Kidney capillary endothelial cell (primary cell): ENCODE results near the gene ATG9A.

Source experiments
- DNase-seq: peaks from one replicate; pipeline ENCODE4 v3.0.0-alpha.2; 2018; ENCODE audit warnings: low spot score

ATG9A gene

GRCh38 chr2:219252900-219253752 is 23.7 kb upstream of the ATG9A start, which contains the start of gene TUBA4B:
Gene TUBA4B (plus strand): TSS chr2:219253243. CDS start chr2:219253408, 165 bp downstream.
- DNase-seq, result no peak

GRCh38 chr2:219252570-219252899 is 23.1 kb upstream of the ATG9A start:
- no peak for DNase-seq

GRCh38 chr2:219252084-219252483 is 22.6 kb upstream of the ATG9A start:
- DNase-seq, result no peak

DNA sequence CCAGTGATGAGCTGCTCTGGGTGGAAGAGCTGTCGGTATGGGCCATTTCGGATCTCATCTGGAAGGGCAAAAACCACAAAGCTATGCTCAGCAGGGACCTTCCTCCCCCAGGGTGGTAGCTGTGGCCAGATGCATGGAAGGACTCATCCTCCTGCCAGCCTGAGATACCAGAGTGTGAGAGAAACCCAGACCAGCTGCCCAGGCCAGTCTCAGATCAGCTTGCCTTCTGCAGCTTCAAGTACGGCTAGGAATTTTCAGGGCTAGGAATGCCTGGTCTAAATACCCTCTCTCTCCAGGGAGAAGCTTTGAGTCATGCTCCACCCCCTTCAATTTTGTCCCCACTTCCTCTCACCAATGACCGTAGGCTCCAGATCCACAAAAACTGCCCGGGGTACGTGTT is 22.2 kb upstream of the ATG9A start:
- DNase-seq, result no peak

- DNase-seq, result no peak
Observed at GRCh38 chr2:219250049-219250781, 20.8 kb upstream of the ATG9A start.

GRCh38 chr2:219249203-219249980 is 20.0 kb upstream of the ATG9A start:
- DNase-seq, result peak; percentile 86

DNA sequence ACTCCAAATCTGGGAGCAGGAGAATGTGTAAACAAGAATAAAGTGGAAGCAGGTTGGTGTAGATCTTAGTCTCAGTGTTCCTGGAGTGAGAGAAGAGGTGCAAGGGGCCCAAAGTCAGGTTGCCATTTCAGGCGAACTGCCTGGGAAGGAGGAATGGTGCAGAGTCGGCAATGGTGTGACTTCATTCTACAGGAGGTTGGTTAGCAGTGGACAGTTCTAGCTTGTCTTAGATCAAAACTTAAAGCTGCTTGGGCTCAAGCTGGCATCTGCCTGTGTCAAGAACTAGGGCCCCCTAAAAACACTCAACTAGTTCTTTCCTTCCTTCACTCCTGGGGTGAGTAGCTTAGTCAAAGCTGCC is 19.4 kb upstream of the ATG9A start:
- DNase-seq, result no peak

DNA sequence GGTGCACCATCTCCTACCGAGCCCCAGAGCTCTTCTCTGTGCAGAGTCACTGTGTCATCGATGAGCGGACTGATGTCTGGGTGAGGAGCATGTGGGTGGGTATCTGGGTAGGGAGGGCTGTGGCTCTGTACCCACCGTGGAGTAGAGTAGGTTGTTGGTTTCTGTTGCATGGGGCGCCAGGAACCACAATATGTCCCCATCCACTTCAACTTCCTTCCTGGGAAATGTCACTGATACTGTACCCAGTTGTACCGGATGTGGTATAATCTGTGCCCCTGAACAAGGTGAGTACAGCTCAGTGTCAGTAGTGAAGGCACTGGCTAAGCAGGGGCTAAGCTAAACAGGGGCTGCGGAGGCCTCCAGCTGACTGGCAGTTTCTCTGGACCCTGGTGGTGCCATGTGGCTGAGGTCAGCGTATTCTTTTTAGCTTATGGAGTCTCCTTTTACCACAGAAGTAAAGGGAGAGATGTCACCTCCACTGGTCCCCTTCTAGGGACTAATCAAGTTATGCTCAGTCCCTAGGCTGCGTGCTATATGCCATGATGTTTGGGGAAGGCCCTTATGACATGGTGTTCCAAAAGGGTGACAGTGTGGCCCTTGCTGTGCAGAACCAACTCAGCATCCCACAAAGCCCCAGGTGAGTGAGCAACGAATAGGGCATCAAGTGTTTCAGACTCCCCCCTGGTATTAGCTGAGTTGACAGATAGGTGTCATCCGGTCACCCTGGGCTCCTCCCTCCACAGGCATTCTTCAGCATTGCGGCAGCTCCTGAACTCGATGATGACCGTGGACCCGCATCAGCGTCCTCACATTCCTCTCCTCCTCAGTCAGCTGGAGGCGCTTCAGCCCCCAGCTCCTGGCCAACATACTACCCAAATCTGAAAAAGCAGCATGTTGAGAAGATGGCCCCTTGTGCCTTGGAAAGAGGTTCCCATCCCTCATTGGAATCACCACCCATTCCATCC is 18.5 kb upstream of the ATG9A start:
- DNase-seq, result no peak

- DNase-seq, result no peak
Observed at GRCh38 chr2:219246559-219246958, 17.1 kb upstream of the ATG9A start.

DNA sequence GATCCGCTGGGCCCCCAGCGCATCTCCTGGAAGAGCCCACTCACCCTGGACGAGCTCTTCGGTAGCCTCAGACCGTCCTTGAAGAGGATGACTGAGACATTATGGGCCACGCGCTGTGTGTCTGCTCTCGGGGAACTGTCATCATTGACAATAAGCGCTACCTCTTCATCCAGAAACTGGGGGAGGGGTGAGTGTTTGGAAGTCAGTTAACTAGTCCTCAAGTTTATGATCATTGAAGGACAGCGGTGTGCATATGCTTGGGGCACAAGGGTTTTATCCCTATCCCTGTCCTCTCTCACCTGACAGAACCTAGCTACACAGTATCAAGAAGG is 16.4 kb upstream of the ATG9A start:
- no peak for DNase-seq

DNA sequence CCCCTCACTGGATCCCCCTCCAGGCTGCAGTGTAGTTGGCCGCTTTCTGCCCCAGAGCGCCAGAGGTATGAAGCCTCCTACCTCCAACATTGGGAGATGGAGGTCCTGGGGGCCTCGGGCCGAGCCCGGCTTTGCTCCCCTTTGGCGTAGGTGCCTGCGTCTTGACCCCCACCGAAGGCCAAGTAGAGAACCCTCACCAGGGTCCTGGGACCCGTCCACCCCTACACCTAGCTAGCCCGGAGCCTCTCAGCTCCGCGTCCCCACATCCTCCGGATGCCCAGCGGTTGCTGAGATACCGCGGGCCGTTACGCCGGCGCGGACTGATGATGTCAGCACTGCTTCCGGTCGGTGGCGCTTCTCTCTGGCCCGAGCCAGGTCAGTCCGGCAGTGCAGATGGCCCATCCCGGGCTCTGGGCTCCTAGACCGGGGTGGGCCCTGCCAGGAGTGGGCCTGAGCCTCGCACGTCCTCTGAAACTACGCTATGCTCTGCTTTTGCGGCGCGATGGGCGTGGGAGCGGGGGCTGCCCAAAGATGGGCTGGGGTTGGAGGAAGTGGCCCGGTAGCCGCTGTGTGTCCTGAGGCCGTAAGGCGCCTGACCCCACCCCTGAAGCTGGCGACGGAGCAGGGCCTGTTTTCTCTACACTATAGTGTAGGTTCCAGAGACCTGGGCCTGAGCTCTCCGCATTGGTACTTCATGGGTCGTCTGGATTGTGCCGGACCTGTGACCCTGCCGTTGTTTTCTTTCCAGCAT is 15.9 kb upstream of the ATG9A start, which contains the start of the genes GLB1L and STK16:
TSS of gene GLB1L (minus strand) at position 297 of the 751 bp plus-strand sequence. CDS start 1,871 bp downstream, outside the sequence.
TSS of gene STK16 (plus strand) at position 332 of the 751 bp plus-strand sequence. CDS start 521 bp downstream, outside the sequence.
- peak; percentile 84 for DNase-seq

DNA sequence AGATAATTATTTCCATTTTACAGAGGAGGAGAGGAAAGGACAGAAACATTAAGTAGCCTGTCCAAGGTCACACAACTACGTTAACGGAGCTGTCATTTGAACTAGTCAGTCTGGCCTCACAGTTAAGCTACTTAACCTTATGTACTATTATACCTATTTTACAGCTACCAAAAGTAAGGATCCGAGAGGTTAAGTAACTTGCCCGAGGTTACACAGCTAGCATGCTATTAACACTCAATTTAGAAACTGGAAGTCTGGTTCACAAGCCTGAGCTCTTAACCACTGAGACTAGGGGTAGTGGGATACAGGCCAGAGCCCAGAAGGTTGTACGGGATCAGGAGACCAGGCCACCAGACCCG is 15.3 kb upstream of the ATG9A start:
- DNase-seq, result no peak

GRCh38 chr2:219243291-219243761 is 13.9 kb upstream of the ATG9A start:
- no peak for DNase-seq

- DNase-seq, result no peak
Observed at GRCh38 chr2:219234331-219234730, 4.9 kb upstream of the ATG9A start.

DNA sequence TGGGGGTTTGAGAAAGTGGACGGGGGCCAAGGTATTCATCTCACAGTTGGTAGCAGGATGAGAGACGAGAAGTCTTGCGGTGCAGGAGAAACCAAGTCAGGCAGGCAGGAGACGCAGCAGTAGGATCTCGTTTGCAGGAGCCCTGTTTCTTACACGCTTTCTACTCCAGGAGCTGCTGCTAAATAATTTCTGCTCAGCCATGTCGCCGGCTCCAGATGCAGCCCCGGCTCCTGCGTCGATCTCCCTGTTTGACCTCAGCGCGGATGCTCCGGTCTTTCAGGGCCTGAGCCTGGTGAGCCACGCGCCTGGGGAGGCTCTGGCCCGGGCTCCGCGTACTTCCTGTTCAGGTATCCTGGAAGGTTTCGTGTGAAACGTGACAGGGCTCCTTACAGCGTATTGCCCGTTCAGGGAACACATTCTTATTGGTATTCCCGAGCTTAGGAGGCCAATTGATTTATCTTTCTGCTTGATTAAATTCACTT is 664 bp upstream of the ATG9A start:
- no peak for DNase-seq

DNA sequence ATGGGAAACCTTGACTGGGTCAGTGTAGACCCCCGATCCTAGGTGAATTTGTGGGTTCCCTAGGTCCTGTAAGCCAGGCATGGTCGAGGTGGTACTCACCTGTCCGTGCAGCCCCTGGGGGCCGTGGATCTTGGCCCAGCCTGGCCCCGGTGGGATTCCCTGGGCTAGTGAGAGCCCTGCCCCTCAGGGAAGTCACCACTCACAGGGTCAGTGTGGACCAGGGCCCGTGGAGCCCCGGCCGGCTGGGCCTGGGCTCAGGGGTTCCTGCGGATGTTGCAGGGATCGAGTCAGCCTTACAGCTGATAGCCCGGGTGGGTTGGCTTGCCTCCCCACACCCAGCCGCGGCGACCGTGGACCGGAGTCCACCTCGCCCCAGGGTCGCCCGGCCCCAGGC is 528 bp downstream of the ATG9A start:
- no peak for DNase-seq

GRCh38 chr2:219228041-219228910 is 1.2 kb downstream of the ATG9A start:
- no peak for DNase-seq

DNA sequence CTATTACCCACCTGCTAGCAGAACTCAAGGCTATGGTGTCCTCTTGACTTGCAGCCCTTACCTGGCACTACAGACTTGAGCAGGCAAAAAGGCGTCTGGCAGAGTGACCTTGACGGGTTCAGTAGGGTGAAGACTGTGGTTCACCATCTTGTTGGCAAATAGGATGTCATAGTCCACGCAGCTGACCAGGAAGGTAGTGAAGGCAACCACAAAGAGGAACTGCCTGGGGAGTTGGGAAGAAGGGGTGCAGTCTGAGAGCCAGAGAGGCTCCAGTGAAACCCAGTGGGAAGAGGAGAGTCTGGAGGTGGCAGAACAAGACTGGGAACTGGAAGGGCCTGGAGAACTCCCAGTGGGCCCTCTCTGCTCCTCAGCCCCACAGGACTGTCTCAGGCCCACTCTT is 4.1 kb downstream of the ATG9A start:
- DNase-seq, result no peak

DNA sequence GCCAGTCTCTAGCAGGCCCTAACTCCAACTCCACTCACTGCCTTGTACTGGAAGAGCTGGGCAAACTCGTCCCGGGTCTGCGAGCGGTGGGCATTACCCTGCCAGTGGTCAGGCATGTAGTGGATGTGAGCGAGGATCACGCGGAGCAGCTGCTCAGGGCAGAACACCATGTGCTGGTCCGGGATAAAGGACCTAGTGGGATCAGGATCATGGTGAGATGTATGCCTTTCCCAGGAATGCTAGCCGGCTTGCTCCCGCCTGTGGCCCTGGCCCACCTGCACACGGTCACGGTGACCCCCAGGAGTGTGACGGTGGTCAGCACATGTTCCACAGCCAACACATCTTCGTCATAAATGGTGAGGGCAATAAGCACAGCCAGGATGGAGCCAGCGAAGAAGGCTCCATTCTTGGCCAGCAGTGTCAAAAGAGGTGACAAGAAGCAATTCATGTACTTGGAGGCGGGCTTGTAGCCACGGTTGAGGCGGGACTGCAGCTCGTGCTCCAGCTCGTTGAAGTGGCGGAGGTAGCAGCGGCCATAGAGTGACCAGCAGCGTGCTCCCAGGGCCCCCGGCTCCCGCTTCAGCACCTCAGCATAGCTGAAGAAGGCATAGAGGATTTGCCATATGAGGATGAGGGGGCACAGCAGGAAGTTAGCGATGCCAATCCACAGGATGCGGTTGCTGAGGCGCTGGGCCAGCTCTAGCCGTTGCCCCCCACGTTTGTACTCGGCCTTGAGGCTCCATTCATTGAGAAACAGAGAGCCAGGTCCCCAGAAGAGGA is 5.4 kb downstream of the ATG9A start:
- no peak for DNase-seq
